NCI-H1436 treated with DMSO at 0.1 percent for 48 hours (cell line): ENCODE results near the gene AMOTL1.

Source experiments
- DNase-seq: peaks from one replicate; lab custom pipeline; 2025; lab: John Stamatoyannopoulos, UW

Gene AMOTL1

GRCh38 chr11:94925422-94926270 lies 157.5 kb downstream of the AMOTL1 start:
- DNase-seq, result no peak

GRCh38 chr11:94926271-94926625 lies 158.1 kb downstream of the AMOTL1 start:
- no peak for DNase-seq
